Stomach (tissue), 9 donors: ENCODE data around the gene PTGDS. TPM values are rescaled to one million over a fixed set of nuclear protein-coding genes. Genes with fewer than 3 reads are reported as not detected.

Experiments used
- DNase-seq, 2 donors: peaks; one replicate each; pipeline versions ENCODE4 v3.0.0 to v3.0.0-alpha.2; 2013 to 2019
- H3K27ac ChIP-seq, 5 donors: fragments of 200-600 bp in 4 of 5; sonication (generic) in 4 of 5; one replicate each; pipeline ENCODE4 v1.5.1; 2013 to 2019; ENCODE audit warnings: mild to moderate bottlenecking in 1 of 5, moderate library complexity in 1 of 5
- H3K27me3 ChIP-seq, 3 donors: fragments of 200-600 bp; sonication (generic); one replicate each; pipeline ENCODE4 v1.5.1; 2017 to 2019; ENCODE audit warnings: mixed run types in 1 of 3
- H3K36me3 ChIP-seq, 4 donors: fragments of 200-600 bp; sonication (generic); 1 replicate in 3 of 4; 2 replicates in 1 of 4; pipeline ENCODE4 v1.5.1; 2016 to 2019
- H3K4me1 ChIP-seq, 4 donors: fragments of 200-600 bp; sonication (generic); one replicate each; pipeline ENCODE4 v1.5.1; 2016 to 2019
- H3K4me3 ChIP-seq, 4 donors: fragments of 200-600 bp; sonication (generic) in 3 of 4; one replicate each; pipeline ENCODE4 v1.5.1; 2016 to 2019; ENCODE audit warnings: mild to moderate bottlenecking in 1 of 4
- H3K9me3 ChIP-seq, 4 donors: fragments of 200-600 bp; sonication (generic); one replicate each; pipeline ENCODE4 v1.5.1; 2016 to 2019
- EP300 ChIP-seq: sonication (generic); formaldehyde crosslinking; IDR thresholded peaks from one replicate; pipeline ENCODE4 v1.6.1; 2017; ENCODE audit warnings: antibody characterized with exemption
- POLR2A ChIP-seq, 4 donors: fragments of 450-650 bp; IDR thresholded peaks; one replicate each; pipeline ENCODE4 v1.6.1; 2016; ENCODE audit warnings: antibody characterized with exemption in 4 of 4, control low read depth in 2 of 4, mild to moderate bottlenecking in 1 of 4, moderate library complexity in 1 of 4
- POLR2AphosphoS5 ChIP-seq, 3 donors: sonication (generic); formaldehyde crosslinking; IDR thresholded peaks; one replicate each; pipeline ENCODE4 v1.6.1; 2016; ENCODE audit warnings: antibody characterized with exemption in 3 of 3
- WGBS, 5 donors: extraction: QIAGEN DNeasy Blood & Tissue Kit in 3 of 5; methylation state at CpG; one replicate each; pipeline versions ENCODE4 v1.1.5 to v1.1.7; 2013 to 2018; 5-methylcytosine and 5-hydroxymethylcytosine counted together
- intact Hi-C: fragments of 100-400 bp; cut with DNase I; formaldehyde crosslinking; loops from one replicate; pipeline ENCODE4 v1.15.1; 2023; ENCODE audit warnings: low total_unique reads
- polyA plus RNA-seq, 3 donors: library from polyadenylated mRNA; stranded (reverse); fragments of 200-250 nt; gene quantifications; one replicate each; pipeline ENCODE4 v1.2.3, GENCODE V29; 2013
- total RNA-seq, 5 donors: library from RNA; depleted of rRNA; stranded (reverse); fragments of >200 nt; gene quantifications; one replicate each; pipeline versions ENCODE4 v1.1.0 to v1.2.3, GENCODE V29; 2014 to 2016
- TF ChIP-seq, protein P1 (sequence below), 7 experiments: fragments of 450-650 bp in 4 of 7; fragments of 200-600 bp in 3 of 7; sonication (generic) in 3 of 7; IDR thresholded peaks; one replicate each; pipeline ENCODE4 v1.5.1; 2016 to 2019; ENCODE audit warnings: antibody characterized with exemption in 7 of 7, control low read depth in 2 of 7, mild to moderate bottlenecking in 1 of 7
- donor health status: healthy with polysubstance abuse.
- donor health status: Bipolar disorder and iron deficiency.
- donor health status: healthy.

Gene PTGDS
- total and polyA plus RNA-seq, 8 donors, result 2.3 to 64.4 (median 30.6) TPM

DNA sequence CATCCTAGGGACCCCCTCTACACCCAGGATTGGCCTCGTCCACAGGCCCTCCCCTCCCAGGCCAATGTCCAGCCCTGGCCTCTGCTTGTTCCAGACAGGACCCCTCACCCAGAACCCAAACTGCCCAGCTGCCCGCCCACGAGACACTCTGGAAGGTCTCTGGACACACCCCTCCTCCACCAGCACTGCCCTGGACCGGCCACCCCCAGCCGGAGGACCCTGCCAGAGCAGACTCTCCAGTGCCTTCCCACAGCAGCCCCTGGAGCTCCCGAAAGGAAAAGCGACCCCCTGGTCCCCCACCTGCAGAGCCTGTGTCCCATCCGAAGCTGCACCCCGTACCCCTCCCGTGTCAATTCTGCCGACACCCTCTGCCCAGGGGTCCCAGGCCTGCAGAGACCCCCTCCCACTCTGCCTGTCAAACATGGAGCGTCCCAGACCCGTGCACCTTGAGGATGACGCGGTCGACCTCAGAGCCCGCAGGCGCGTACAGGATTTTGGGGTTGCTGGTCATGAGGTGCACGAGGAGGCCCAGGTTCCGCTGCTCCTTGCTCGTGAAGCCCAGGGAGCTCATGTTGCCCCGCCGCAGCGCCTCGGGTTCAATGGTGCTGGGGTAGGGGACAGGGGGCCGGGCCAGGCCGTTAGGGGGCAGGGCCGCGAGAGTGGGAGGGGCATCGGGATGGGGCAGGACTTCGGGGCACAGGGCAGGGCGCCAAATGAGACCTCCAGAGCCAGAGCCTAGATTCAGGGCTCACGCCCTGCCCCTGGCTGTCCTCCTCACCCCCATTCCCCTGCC, 42.8 kb downstream of the PTGDS start:
- intact Hi-C loops, result loop anchor here (10.0 kb wide), 1 partner anchor 65 kb away; the partner anchor contains the start of gene LCN12
- no peak overlapping the region for H3K4me3 ChIP-seq
- no peaks in the 10 kb centered on the region for H3K9me3 ChIP-seq
- peaks cover 19 to 62% (median 51%) of the 10 kb centered on the region in 4 donors for H3K36me3 ChIP-seq
- TF ChIP-seq, protein P1, sequence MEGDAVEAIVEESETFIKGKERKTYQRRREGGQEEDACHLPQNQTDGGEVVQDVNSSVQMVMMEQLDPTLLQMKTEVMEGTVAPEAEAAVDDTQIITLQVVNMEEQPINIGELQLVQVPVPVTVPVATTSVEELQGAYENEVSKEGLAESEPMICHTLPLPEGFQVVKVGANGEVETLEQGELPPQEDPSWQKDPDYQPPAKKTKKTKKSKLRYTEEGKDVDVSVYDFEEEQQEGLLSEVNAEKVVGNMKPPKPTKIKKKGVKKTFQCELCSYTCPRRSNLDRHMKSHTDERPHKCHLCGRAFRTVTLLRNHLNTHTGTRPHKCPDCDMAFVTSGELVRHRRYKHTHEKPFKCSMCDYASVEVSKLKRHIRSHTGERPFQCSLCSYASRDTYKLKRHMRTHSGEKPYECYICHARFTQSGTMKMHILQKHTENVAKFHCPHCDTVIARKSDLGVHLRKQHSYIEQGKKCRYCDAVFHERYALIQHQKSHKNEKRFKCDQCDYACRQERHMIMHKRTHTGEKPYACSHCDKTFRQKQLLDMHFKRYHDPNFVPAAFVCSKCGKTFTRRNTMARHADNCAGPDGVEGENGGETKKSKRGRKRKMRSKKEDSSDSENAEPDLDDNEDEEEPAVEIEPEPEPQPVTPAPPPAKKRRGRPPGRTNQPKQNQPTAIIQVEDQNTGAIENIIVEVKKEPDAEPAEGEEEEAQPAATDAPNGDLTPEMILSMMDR (IDR thresholded peaks at IDR 0.05), result no peak
- no peak for TF ChIP-seq POLR2A (IDR thresholded peaks at IDR 0.05)
- TF ChIP-seq EP300, result no peak
- TF ChIP-seq POLR2AphosphoS5 (IDR thresholded peaks at IDR 0.05), result no peak
- no peak overlapping the region for H3K27ac ChIP-seq
- 91 to 97% (median 95%) methylated on average over 29 to 34 of the region's 34 CpGs for WGBS, 5 donors
- H3K27me3 ChIP-seq, result no peaks in the 10 kb centered on the region
- peaks cover 0 to 29% (median 14%) of the 10 kb centered on the region in 4 donors for H3K4me1 ChIP-seq
- DNase-seq, result no peak

DNA sequence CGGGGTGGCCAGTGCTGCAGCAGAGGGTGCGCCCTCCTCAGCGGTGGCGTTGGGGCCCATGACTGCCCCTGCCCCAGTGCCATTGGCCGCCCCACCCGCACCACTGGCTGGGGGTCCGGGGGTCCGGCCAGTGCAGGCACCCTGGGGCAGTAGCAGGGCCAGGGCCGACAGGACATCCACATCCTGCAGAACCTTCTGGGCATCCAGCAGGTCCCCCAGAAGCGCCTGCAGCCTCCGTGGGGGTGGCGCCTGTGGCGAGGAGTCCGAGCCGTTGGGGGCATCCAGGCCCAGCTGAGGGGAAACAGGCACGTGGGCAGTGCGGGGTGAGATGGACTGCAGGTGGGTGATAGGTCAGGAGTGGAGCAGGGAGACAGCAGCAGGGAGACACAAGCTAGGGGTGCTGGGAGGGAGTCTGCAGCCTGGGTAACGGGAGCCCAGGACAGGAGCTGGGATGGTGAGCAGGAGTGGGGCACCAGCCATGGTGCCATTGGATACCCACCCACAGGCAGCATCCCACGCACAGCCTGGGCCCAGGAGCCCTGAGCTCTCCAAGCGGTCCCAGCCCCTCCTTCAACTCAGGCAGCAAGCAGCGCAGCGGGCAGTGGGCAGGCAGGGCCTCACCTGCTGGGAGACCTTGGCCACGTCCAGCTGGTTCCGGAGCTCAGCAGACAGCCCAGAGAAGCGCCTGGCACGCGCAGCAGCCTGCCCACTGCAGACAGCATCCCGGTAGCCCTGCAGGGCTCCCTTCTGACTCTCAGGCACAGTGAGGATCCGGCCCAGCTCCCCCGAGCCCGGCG, 43.7 kb downstream of the PTGDS start:
- intact Hi-C loops, result loop anchor here (10.0 kb wide), 1 partner anchor 66 kb away; the partner anchor contains the start of gene LCN12

DNA sequence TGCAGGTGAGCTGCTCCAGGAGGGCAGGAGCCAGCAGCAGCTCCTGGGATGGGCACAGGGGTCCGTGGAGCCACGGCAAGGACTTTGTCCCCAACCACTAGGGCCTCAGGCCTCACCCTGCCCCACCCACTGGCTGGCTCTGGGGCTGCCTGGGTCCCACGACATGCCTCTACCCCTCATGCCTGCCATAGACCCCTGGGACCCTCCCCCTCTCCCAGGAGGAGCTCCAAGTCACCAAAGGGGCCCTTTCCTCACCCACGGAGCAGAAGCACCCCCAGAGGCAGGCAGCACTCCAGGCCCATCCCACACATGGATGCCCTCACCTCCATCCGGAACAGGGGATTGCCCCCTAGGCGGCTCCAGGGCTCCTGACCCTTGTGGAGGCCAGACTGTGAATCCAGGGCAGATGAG, 44.3 kb downstream of the PTGDS start:
- DNase-seq, result no peak
- intact Hi-C loops, result loop anchor here (10.0 kb wide), 1 partner anchor 67 kb away; the partner anchor contains the start of gene LCN12

More for the DNA sequence above, 43.7 kb downstream of the PTGDS start:
- Histone ChIP-seq H3K4me1 (peaks cover 7 to 38% (median 23%) of the 10 kb centered on the region in 4 donors), H3K27me3 (no peaks in the 10 kb centered on the region), H3K36me3 (peaks cover 19 to 53% (median 42%) of the 10 kb centered on the region in 4 donors), H3K27ac (no peak overlapping the region), H3K4me3 (no peak overlapping the region), H3K9me3 (no peaks in the 10 kb centered on the region)
- TF ChIP-seq, protein P1 (IDR thresholded peaks at IDR 0.05), result no peak
- TF ChIP-seq POLR2AphosphoS5 (IDR thresholded peaks at IDR 0.05) (no peak), EP300 (no peak), POLR2A (IDR thresholded peaks at IDR 0.05) (no peak)
- 93 to 95% (median 94%) methylated on average over 21 to 32 of the region's 32 CpGs for WGBS, 5 donors
- DNase-seq, result no peak

More for the DNA sequence above, 44.3 kb downstream of the PTGDS start:
- Histone ChIP-seq H3K36me3 (peaks cover 19 to 47% (median 36%) of the 10 kb centered on the region in 4 donors), H3K4me3 (no peak overlapping the region), H3K27me3 (no peaks in the 10 kb centered on the region), H3K4me1 (peaks cover 13 to 44% (median 29%) of the 10 kb centered on the region in 4 donors), H3K27ac (no peak overlapping the region), H3K9me3 (no peaks in the 10 kb centered on the region)
- no peak for TF ChIP-seq POLR2A (IDR thresholded peaks at IDR 0.05)
- TF ChIP-seq, protein P1 (IDR thresholded peaks at IDR 0.05), result no peak
- TF ChIP-seq POLR2AphosphoS5 (IDR thresholded peaks at IDR 0.05), result no peak
- no peak for TF ChIP-seq EP300
- WGBS, 5 donors, result 67 to 81% (median 78%) methylated on average over 5 to 6 of the region's 6 CpGs
